ENCODE results near the gene ZBTB17. TPM values are rescaled to one million over a fixed set of nuclear protein-coding genes. Genes with fewer than 3 reads are reported as not detected.

ZBTB17 gene
- total and polyA plus RNA-seq, 10 of the 15 experiments (the other 5 are each of a cell fraction or from before 2014, with no cell fraction given): 0.87 to 59.4 (median 38.7) TPM

DNA sequence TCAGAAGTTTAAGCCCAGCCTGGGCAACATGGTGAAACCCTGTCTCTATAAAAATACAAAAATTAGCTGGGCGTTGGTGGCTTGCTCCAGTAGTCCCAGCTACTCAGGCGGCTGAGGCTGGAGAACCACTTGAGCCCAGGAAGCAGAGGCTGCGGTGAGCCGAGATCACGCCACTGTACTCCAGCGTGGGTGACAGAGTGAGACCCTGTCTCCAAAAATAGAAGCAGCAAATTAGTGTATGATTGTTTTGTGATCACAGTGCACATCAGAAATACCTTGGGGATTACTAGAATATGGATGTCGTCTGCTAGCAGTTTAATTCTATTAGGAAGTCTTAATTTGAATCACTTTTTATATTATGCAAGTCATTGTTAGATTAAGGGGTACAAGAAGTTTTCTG, 59.0 kb downstream of the ZBTB17 start (continued):
- TF ChIP-seq MEF2B (IDR thresholded peaks at IDR 0.05; ENCODE audit: partially characterized antibody, poor library complexity, severe bottlenecking): peak; percentile 91

DNA sequence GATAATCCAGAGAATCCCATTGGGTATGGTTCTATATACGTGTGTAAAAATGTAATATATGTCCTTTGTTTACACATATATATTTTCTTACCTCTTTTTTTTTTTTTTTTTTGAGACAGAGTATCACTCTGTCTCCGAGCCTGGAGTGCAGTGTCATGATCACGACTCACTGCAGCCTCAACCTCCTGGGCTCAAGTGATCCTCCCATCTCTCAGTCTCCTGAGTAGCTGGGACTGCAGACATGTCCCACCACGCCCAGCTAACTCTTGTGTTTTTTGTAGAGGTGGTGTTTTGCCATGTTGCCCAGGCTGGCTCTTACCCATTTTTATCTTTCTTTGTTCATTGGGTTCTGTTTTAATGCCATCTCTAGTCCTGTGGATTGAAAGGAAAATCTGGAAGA, 59.5 kb downstream of the ZBTB17 start:
- FAIRE-seq: no peak
- Histone ChIP-seq H3K4me2 (ENCODE audit: control insufficient read depth, insufficient read depth) (peak overlapping the region; percentile 72), H3K4me1 (ENCODE audit: control insufficient read depth, insufficient read depth, low read length) (peaks cover 33% of the 10 kb centered on the region), H3K4me3 (0 out of 2 replicates have a peak overlapping the region, but pooled peaks have one; percentile 36), H3K9ac (ENCODE audit: control insufficient read depth, insufficient read depth, low read length) (peak overlapping the region; percentile 12; the same call in 1 of the 2 replicates), H3K27me3 (replicated peaks in 1 of 2; ENCODE audit: control insufficient read depth in 2 of 2, insufficient read depth in 2 of 2, low read length in 1 of 2) (no peaks in the 10 kb centered on the region), H3K36me3 (ENCODE audit: control insufficient read depth in 2 of 2, insufficient read depth in 2 of 2, low read length in 1 of 2) (peaks cover 5 to 21% of the 10 kb centered on the region in 2 experiments), H3K79me2 (ENCODE audit: control insufficient read depth, insufficient read depth, low read length) (peaks cover 17% of the 10 kb centered on the region), H3K27ac (ENCODE audit: control insufficient read depth, insufficient read depth) (peak overlapping the region; percentile 72), H3K9me3 (replicated peaks; ENCODE audit: control insufficient read depth, insufficient read depth, low read length) (no peaks in the 10 kb centered on the region), H2AFZ (ENCODE audit: control insufficient read depth, low read depth, low read length) (no peak overlapping the region), H4K20me1 (ENCODE audit: control insufficient read depth, insufficient read depth) (no peaks in the 10 kb centered on the region)
- no peak for DNase-seq (ENCODE audit: low read depth, low spot score)
- ChIA-PET SMC1A (ENCODE audit: uncharacterized antibody, unreplicated experiment) (interaction anchor here (0.6 to 1.6 kb wide), 11 partner anchors 9 to 319 kb away, joined by 3 to 10 read pairs (median 4); no protein-coding TSS in a partner anchor), RAD21 (ENCODE audit: unreplicated experiment) (interaction anchor here (0.8 to 2.5 kb wide), 7 partner anchors 12 to 101 kb away, joined by 3 to 11 read pairs (median 5); partner anchors contain the start of gene ZBTB17), POLR2A (interaction anchor here (0.6 to 1.1 kb wide), 4 partner anchors 46 to 150 kb away, joined by 3 to 5 read pairs (median 4); no protein-coding TSS in a partner anchor), CTCF (interaction anchor here (1.0 to 3.5 kb wide), 7 partner anchors 9 to 113 kb away, joined by 3 to 22 read pairs (median 3); no protein-coding TSS in a partner anchor)
- peak; percentile 35 for ATAC-seq
- no TSS peak for BruUV-seq (replicated peaks)
- WGBS (ENCODE audit: insufficient coverage, insufficient replicate concordance, low lambda C conversion rate, missing lambda C conversion rate): 44% methylated on average over 4 of the region's 4 CpGs
- in situ Hi-C loops (cut with MboI) (no loop called here), intact Hi-C loops (cut with micrococcal nuclease; ENCODE audit: unreplicated experiment) (loop anchor here (2.0 to 10.0 kb wide), 2 partner anchors 66 to 102 kb away; no protein-coding TSS in a partner anchor)
- TF ChIP-seq SMC3 (IDR thresholded peaks at IDR 0.05; ENCODE audit: borderline replicate concordance, low read length): no peak
- TF ChIP-seq, protein P1, sequence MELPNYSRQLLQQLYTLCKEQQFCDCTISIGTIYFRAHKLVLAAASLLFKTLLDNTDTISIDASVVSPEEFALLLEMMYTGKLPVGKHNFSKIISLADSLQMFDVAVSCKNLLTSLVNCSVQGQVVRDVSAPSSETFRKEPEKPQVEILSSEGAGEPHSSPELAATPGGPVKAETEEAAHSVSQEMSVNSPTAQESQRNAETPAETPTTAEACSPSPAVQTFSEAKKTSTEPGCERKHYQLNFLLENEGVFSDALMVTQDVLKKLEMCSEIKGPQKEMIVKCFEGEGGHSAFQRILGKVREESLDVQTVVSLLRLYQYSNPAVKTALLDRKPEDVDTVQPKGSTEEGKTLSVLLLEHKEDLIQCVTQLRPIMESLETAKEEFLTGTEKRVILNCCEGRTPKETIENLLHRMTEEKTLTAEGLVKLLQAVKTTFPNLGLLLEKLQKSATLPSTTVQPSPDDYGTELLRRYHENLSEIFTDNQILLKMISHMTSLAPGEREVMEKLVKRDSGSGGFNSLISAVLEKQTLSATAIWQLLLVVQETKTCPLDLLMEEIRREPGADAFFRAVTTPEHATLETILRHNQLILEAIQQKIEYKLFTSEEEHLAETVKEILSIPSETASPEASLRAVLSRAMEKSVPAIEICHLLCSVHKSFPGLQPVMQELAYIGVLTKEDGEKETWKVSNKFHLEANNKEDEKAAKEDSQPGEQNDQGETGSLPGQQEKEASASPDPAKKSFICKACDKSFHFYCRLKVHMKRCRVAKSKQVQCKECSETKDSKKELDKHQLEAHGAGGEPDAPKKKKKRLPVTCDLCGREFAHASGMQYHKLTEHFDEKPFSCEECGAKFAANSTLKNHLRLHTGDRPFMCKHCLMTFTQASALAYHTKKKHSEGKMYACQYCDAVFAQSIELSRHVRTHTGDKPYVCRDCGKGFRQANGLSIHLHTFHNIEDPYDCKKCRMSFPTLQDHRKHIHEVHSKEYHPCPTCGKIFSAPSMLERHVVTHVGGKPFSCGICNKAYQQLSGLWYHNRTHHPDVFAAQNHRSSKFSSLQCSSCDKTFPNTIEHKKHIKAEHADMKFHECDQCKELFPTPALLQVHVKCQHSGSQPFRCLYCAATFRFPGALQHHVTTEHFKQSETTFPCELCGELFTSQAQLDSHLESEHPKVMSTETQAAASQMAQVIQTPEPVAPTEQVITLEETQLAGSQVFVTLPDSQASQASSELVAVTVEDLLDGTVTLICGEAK (IDR thresholded peaks at IDR 0.05; ENCODE audit: borderline replicate concordance): peak; percentile 12; the same call in 1 of the 2 replicates
- no peak for TF ChIP-seq CREM (IDR thresholded peaks at IDR 0.05; ENCODE audit: low read depth)
- TF ChIP-seq, protein P2, sequence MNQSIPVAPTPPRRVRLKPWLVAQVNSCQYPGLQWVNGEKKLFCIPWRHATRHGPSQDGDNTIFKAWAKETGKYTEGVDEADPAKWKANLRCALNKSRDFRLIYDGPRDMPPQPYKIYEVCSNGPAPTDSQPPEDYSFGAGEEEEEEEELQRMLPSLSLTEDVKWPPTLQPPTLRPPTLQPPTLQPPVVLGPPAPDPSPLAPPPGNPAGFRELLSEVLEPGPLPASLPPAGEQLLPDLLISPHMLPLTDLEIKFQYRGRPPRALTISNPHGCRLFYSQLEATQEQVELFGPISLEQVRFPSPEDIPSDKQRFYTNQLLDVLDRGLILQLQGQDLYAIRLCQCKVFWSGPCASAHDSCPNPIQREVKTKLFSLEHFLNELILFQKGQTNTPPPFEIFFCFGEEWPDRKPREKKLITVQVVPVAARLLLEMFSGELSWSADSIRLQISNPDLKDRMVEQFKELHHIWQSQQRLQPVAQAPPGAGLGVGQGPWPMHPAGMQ (IDR thresholded peaks at IDR 0.05; ENCODE audit: borderline replicate concordance): no peak
